ENCODE results near the gene DPH6. TPM values are rescaled to one million over a fixed set of nuclear protein-coding genes. Genes with fewer than 3 reads are reported as not detected.

DPH6 gene
- total RNA-seq, 2 donors from 2014 or later, result 29.8 to 35.6 TPM

DNA sequence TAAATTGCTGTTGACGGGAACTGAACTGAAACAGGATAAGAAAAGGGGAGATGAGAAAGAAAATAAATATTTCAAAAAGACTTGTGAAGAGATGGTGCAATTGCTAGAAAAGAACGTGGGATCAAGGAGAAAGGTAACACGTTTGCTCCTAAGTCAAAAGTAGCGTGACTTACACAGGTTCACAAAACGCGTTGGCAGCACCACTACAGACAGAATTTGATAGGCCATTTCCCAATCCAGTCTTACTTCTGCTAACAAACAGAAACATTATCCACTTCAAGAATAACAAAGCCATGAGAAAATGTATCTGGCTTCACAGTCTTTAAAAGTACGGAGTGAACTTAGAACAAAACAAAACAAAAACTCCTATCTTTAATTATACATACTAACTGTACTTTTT, 75.5 kb downstream of the DPH6 start:
- DNase-seq, result no peak
- Mint-ChIP-seq H3K36me3 (ENCODE audit: low read depth) (no peaks in the 10 kb centered on the region), H3K27me3 (ENCODE audit: insufficient read depth) (no peaks in the 10 kb centered on the region), H3K4me3 (no peak overlapping the region), H3K4me1 (no peaks in the 10 kb centered on the region), H3K27ac (no peak overlapping the region), H3K9me3 (no peaks in the 10 kb centered on the region)
- Histone ChIP-seq H3K9me3 (ENCODE audit: control insufficient read depth, low read length) (no peaks in the 10 kb centered on the region), H3K9ac (ENCODE audit: extremely low read depth, low read length, poor library complexity, severe bottlenecking) (no peak overlapping the region), H3K27me3 (ENCODE audit: control insufficient read depth, insufficient read depth, low read length, poor library complexity, severe bottlenecking) (no peaks in the 10 kb centered on the region), H3K4me1 (ENCODE audit: control insufficient read depth, insufficient read depth, low read length) (no peaks in the 10 kb centered on the region), H3K36me3 (ENCODE audit: control insufficient read depth, insufficient read depth, low read length) (no peaks in the 10 kb centered on the region), H3K4me3 (ENCODE audit: low read length) (no peak overlapping the region), H3K27ac (ENCODE audit: low read depth, low read length) (no peak overlapping the region)
- 91 to 98% methylated on average over 6 to 7 of the region's 7 CpGs for WGBS, 2 experiments (ENCODE audit: insufficient coverage in 1 of 2, insufficient read length in 1 of 2)
- TF ChIP-seq, protein P1, sequence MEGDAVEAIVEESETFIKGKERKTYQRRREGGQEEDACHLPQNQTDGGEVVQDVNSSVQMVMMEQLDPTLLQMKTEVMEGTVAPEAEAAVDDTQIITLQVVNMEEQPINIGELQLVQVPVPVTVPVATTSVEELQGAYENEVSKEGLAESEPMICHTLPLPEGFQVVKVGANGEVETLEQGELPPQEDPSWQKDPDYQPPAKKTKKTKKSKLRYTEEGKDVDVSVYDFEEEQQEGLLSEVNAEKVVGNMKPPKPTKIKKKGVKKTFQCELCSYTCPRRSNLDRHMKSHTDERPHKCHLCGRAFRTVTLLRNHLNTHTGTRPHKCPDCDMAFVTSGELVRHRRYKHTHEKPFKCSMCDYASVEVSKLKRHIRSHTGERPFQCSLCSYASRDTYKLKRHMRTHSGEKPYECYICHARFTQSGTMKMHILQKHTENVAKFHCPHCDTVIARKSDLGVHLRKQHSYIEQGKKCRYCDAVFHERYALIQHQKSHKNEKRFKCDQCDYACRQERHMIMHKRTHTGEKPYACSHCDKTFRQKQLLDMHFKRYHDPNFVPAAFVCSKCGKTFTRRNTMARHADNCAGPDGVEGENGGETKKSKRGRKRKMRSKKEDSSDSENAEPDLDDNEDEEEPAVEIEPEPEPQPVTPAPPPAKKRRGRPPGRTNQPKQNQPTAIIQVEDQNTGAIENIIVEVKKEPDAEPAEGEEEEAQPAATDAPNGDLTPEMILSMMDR (conservative IDR thresholded peaks at IDR 0.05), result no peak

DNA sequence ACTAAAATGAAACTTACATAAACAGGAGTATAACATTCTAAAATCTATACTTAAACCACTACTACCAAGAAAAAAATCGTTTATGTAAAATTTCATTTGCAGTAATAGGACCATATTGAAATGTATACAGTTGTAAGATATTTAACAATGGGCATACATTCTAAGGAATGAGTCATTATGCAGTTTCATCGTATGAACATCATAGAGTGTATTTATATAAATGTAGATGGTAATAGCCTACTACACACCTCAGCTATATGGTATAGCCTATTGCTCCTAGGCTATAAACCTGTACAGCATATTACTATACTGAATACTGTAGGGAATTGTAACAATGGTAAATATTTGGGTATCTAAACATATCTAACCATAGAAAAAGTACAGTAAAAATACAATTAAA, 79.5 kb downstream of the DPH6 start:
- H3K4me3 Mint-ChIP-seq, result no peak overlapping the region

DNA sequence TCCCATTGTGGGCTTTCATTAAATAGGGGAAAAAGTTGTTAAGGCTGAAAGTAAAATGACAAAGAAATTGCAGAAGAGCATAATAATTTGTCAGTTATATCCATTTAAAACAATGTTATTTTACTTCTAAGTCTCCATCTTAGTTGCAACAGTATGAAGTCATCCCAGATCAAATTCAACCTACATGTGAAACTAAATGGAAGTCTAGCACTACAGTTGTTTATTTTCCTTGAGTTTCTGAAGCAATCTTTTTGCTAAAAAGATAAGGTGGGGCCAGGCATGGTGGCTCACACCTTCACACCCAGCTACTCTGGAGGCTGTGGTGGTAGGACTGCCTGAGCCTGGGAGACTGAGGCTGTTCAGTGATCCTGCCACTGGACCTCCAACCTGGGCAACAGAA, 80.2 kb downstream of the DPH6 start:
- Mint-ChIP-seq H3K27me3 (ENCODE audit: insufficient read depth) (no peaks in the 10 kb centered on the region), H3K27ac (no peak overlapping the region), H3K4me1 (no peaks in the 10 kb centered on the region), H3K9me3 (no peaks in the 10 kb centered on the region), H3K4me3 (no peak overlapping the region), H3K36me3 (ENCODE audit: low read depth) (no peaks in the 10 kb centered on the region)
- Histone ChIP-seq H3K4me1 (ENCODE audit: control insufficient read depth, insufficient read depth, low read length) (no peaks in the 10 kb centered on the region), H3K27me3 (ENCODE audit: control insufficient read depth, insufficient read depth, low read length, poor library complexity, severe bottlenecking) (no peaks in the 10 kb centered on the region), H3K27ac (ENCODE audit: low read depth, low read length) (no peak overlapping the region), H3K9ac (ENCODE audit: extremely low read depth, low read length, poor library complexity, severe bottlenecking) (no peak overlapping the region), H3K9me3 (ENCODE audit: control insufficient read depth, low read length) (no peaks in the 10 kb centered on the region), H3K36me3 (ENCODE audit: control insufficient read depth, insufficient read depth, low read length) (no peaks in the 10 kb centered on the region), H3K4me3 (ENCODE audit: low read length) (no peak overlapping the region)
- DNase-seq, result no peak
- TF ChIP-seq, protein P1 (conservative IDR thresholded peaks at IDR 0.05), result no peak

More for the DNA sequence above, 79.5 kb downstream of the DPH6 start:
- H3K27me3 ChIP-seq (ENCODE audit: control insufficient read depth, insufficient read depth, low read length, poor library complexity, severe bottlenecking), result no peaks in the 10 kb centered on the region
- no peaks in the 10 kb centered on the region for H3K36me3 Mint-ChIP-seq (ENCODE audit: low read depth)
- H3K27me3 Mint-ChIP-seq (ENCODE audit: insufficient read depth), result no peaks in the 10 kb centered on the region
- no peak overlapping the region for H3K4me3 ChIP-seq (ENCODE audit: low read length)
- H3K9me3 ChIP-seq (ENCODE audit: control insufficient read depth, low read length), result no peaks in the 10 kb centered on the region
- no peaks in the 10 kb centered on the region for H3K36me3 ChIP-seq (ENCODE audit: control insufficient read depth, insufficient read depth, low read length)
- DNase-seq, result no peak
- no CpG with 5 or more reads among the region's 2 CpGs for WGBS, 2 experiments (ENCODE audit: insufficient coverage in 1 of 2, insufficient read length in 1 of 2)
- H3K4me1 Mint-ChIP-seq, result no peaks in the 10 kb centered on the region
- TF ChIP-seq, protein P1 (conservative IDR thresholded peaks at IDR 0.05), result no peak
- H3K27ac Mint-ChIP-seq, result no peak overlapping the region
- no peaks in the 10 kb centered on the region for H3K4me1 ChIP-seq (ENCODE audit: control insufficient read depth, insufficient read depth, low read length)
- H3K9me3 Mint-ChIP-seq, result no peaks in the 10 kb centered on the region
- no peak overlapping the region for H3K9ac ChIP-seq (ENCODE audit: extremely low read depth, low read length, poor library complexity, severe bottlenecking)
- H3K27ac ChIP-seq (ENCODE audit: low read depth, low read length), result no peak overlapping the region
